ENCODE measurements around the gene CNRIP1.
A peak's percentile ranks its signal among the peaks of the same experiment; 100 is the strongest.

The CNRIP1 gene

GRCh38 chr2:68325056-68325455 lies 5.3 kb upstream of the CNRIP1 start:
- H3K4me3 ChIP-seq (ENCODE audit: low read length): no peak overlapping the region
- no peak for DNase-seq (ENCODE audit: low read depth)

GRCh38 chr2:68320118-68320641 lies 431 bp upstream of the CNRIP1 start:
- no peak for DNase-seq (ENCODE audit: low read depth)
- TF ChIP-seq CTCF (conservative IDR thresholded peaks at IDR 0.05; ENCODE audit: low read depth, low read length): no peak
- H3K4me3 ChIP-seq (ENCODE audit: low read length): peak overlapping the region; percentile 76

More at GRCh38 chr2:68325056-68325455, 5.3 kb upstream of the CNRIP1 start:
- TF ChIP-seq CTCF (conservative IDR thresholded peaks at IDR 0.05; ENCODE audit: low read depth, low read length): no peak

- DNase-seq (ENCODE audit: low read depth): no peak
- TF ChIP-seq CTCF (conservative IDR thresholded peaks at IDR 0.05; ENCODE audit: low read depth, low read length): no peak
- H3K4me3 ChIP-seq (ENCODE audit: low read length): peak overlapping the region; percentile 76
Observed at GRCh38 chr2:68318914-68319397, 793 bp downstream of the CNRIP1 start.

GRCh38 chr2:68317971-68318913 lies 1.5 kb downstream of the CNRIP1 start:
- no peak for TF ChIP-seq CTCF (conservative IDR thresholded peaks at IDR 0.05; ENCODE audit: low read depth, low read length)
- no peak for DNase-seq (ENCODE audit: low read depth)
- peak overlapping the region; percentile 76 for H3K4me3 ChIP-seq (ENCODE audit: low read length)

- no peak for DNase-seq (ENCODE audit: low read depth)
- no peak overlapping the region for H3K4me3 ChIP-seq (ENCODE audit: low read length)
- TF ChIP-seq CTCF (conservative IDR thresholded peaks at IDR 0.05; ENCODE audit: low read depth, low read length): no peak
Observed at GRCh38 chr2:68316111-68316510, 3.6 kb downstream of the CNRIP1 start.

GRCh38 chr2:68311033-68311432 lies 8.7 kb downstream of the CNRIP1 start:
- no peak overlapping the region for H3K4me3 ChIP-seq (ENCODE audit: low read length)
- no peak for DNase-seq (ENCODE audit: low read depth)
- TF ChIP-seq CTCF (conservative IDR thresholded peaks at IDR 0.05; ENCODE audit: low read depth, low read length): no peak

All from retinal pigment epithelial cell (primary cell).